ENCODE data around the gene SEC11A. TPM values are rescaled to one million over a fixed set of nuclear protein-coding genes. Genes with fewer than 3 reads are reported as not detected.
A peak's percentile ranks its signal among the peaks of the same experiment; 100 is the strongest.

The SEC11A gene
- total RNA-seq, 2 experiments from 2014 or later: 82.3 to 87.8 TPM

- Mint-ChIP-seq H3K27me3 (no peaks in the 10 kb centered on the region), H3K9me3 (no peaks in the 10 kb centered on the region), H3K4me1 (ENCODE audit: low read depth) (peaks cover 55% of the 10 kb centered on the region), H3K27ac (peak overlapping the region; percentile 93), H3K4me3 (peak overlapping the region; percentile 61), H3K36me3 (ENCODE audit: low read depth) (peaks cover 1% of the 10 kb centered on the region)
- peak; percentile 88 for DNase-seq
- intact Hi-C loops (cut with micrococcal nuclease): no loop called here
- peak; percentile 79 for ATAC-seq
- ChIA-PET CTCF (interaction anchor here (0.8 to 3.0 kb wide), 13 partner anchors 10 to 147 kb away, joined by 3 to 19 read pairs (median 6); partner anchors contain the start of genes SEC11A and WDR73), POLR2A (interaction anchor here (1.3 to 3.9 kb wide), 9 partner anchors 11 to 81 kb away, joined by 4 to 42 read pairs (median 9); partner anchors contain the start of genes SEC11A, WDR73 and ZNF592)
- TF ChIP-seq CTCF (IDR thresholded peaks at IDR 0.05): no peak
These were observed 19.0 kb upstream of the SEC11A start for GRCh38 chr15:84734794-84735479.

DNA sequence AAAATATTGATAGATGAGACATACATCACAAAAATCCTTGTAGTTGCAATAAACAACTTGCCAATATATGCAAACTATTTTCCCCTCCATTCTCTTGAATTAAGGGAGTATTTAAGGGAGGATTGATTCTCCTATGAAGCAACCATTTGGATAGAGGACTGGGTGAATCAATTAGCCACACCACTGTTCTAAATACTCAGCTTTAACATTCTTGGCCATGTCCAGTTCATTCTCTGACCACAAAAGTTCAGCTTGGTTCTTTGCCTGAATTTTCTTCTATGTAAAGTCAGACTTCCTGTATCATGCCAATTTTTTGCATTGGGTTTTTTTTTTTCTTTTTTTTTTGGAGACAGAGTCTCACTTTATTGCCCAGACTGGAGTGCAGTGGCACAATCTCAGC, 15.8 kb upstream of the SEC11A start:
- no peak for TF ChIP-seq CTCF (IDR thresholded peaks at IDR 0.05)
- ChIA-PET CTCF (interaction anchor here (0.8 to 2.2 kb wide), 2 partner anchors 11 to 14 kb away, joined by 3 to 9 read pairs; no protein-coding TSS in a partner anchor), POLR2A (interaction anchor here (2.3 kb wide), 1 partner anchor 10 kb away, joined by 7 read pairs; no protein-coding TSS in a partner anchor)
- Mint-ChIP-seq H3K27ac (no peak overlapping the region), H3K4me1 (ENCODE audit: low read depth) (peaks cover 43% of the 10 kb centered on the region), H3K27me3 (no peaks in the 10 kb centered on the region), H3K4me3 (no peak overlapping the region), H3K36me3 (ENCODE audit: low read depth) (peaks cover 1% of the 10 kb centered on the region), H3K9me3 (no peaks in the 10 kb centered on the region)
- DNase-seq (no peak), ATAC-seq (no peak)
- intact Hi-C loops (cut with micrococcal nuclease): no loop called here

- H3K36me3 Mint-ChIP-seq (ENCODE audit: low read depth): no peaks in the 10 kb centered on the region
- no peaks in the 10 kb centered on the region for H3K27me3 Mint-ChIP-seq
- intact Hi-C loops (cut with micrococcal nuclease): no loop called here
- no peak overlapping the region for H3K27ac Mint-ChIP-seq
- H3K4me1 Mint-ChIP-seq (ENCODE audit: low read depth): peaks cover 25% of the 10 kb centered on the region
- DNase-seq: no peak
- H3K4me3 Mint-ChIP-seq: no peak overlapping the region
- POLR2A ChIA-PET: no interaction called here
- H3K9me3 Mint-ChIP-seq: no peaks in the 10 kb centered on the region
- no peak for ATAC-seq
- no peak for TF ChIP-seq CTCF (IDR thresholded peaks at IDR 0.05)
- CTCF ChIA-PET: interaction anchor here (1.7 kb wide), 1 partner anchor 11 kb away, joined by 6 read pairs; no protein-coding TSS in a partner anchor
These were observed 11.5 kb upstream of the SEC11A start for GRCh38 chr15:84727429-84727828.

- TF ChIP-seq CTCF (IDR thresholded peaks at IDR 0.05): no peak
- ATAC-seq: peak; percentile 49
- CTCF ChIA-PET: interaction anchor here (2.0 kb wide), 1 partner anchor 11 kb away, joined by 10 read pairs; no protein-coding TSS in a partner anchor
- no peaks in the 10 kb centered on the region for H3K9me3 Mint-ChIP-seq
- intact Hi-C loops (cut with micrococcal nuclease): no loop called here
- no peaks in the 10 kb centered on the region for H3K36me3 Mint-ChIP-seq (ENCODE audit: low read depth)
- H3K4me1 Mint-ChIP-seq (ENCODE audit: low read depth): peaks cover 32% of the 10 kb centered on the region
- H3K27ac Mint-ChIP-seq: peak overlapping the region; percentile 82
- no peak for DNase-seq
- POLR2A ChIA-PET: interaction anchor here (1.0 to 1.8 kb wide), 5 partner anchors 9 to 67 kb away, joined by 3 to 8 read pairs (median 3); partner anchors contain the start of genes NMB and SEC11A
- H3K4me3 Mint-ChIP-seq: no peak overlapping the region
- H3K27me3 Mint-ChIP-seq: no peaks in the 10 kb centered on the region
These were observed 9.1 kb upstream of the SEC11A start for GRCh38 chr15:84725001-84725491.

- no peak for TF ChIP-seq CTCF (IDR thresholded peaks at IDR 0.05)
- no peaks in the 10 kb centered on the region for H3K27me3 Mint-ChIP-seq
- POLR2A ChIA-PET: interaction anchor here (4.2 kb wide), 1 partner anchor 12 kb away, joined by 19 read pairs; no protein-coding TSS in a partner anchor
These were observed 6.7 kb upstream of the SEC11A start for GRCh38 chr15:84722628-84723027.

More at GRCh38 chr15:84722628-84723027, 6.7 kb upstream of the SEC11A start:
- DNase-seq (no peak), ATAC-seq (no peak)
- Mint-ChIP-seq H3K4me3 (no peak overlapping the region), H3K9me3 (no peaks in the 10 kb centered on the region), H3K4me1 (ENCODE audit: low read depth) (peaks cover 37% of the 10 kb centered on the region), H3K27ac (no peak overlapping the region), H3K36me3 (ENCODE audit: low read depth) (no peaks in the 10 kb centered on the region)
- CTCF ChIA-PET: interaction anchor here (1.3 kb wide), 1 partner anchor 20 kb away, joined by 3 read pairs; no protein-coding TSS in a partner anchor
- intact Hi-C loops (cut with micrococcal nuclease): no loop called here

All from activated CD8-positive, alpha-beta T cell treated with anti-CD3 and anti-CD28 coated beads for 36 hours (primary cell).